ENCODE measurements around the gene SEC14L2.
A peak's percentile ranks its signal among the peaks of the same experiment; 100 is the strongest.
"Not testable (repeated sequence)": the region's sequence is repeated elsewhere in the genome, so short reads cannot be mapped to it uniquely, and the experiment has no call there.

The SEC14L2 gene

GRCh38 chr22:30430933-30431332 is 34.1 kb downstream of the SEC14L2 start:
- DNase-seq, result no peak

DNA sequence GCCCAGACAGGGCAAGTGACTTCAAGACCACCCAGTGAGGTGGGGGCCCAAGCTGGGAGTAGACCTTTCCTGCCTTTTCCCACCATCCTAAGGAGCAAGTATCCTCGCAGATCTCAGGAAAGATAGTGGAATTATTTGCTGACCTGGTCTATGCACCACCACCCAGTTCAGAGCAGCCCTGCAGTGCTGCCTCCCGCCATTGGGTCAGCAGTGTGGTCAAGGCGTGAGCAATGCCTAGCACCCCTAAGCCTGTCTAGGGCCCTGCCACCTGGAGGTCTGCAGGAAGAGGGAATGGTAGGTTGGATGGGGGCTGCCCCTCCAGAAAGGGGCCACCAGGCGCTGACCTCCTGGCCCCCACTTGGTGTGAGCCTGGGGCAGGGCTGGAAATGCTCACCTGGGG is 35.3 kb downstream of the SEC14L2 start:
- DNase-seq, result no peak

GRCh38 chr22:30432520-30432919 is 35.7 kb downstream of the SEC14L2 start:
- DNase-seq, result no peak

DNA sequence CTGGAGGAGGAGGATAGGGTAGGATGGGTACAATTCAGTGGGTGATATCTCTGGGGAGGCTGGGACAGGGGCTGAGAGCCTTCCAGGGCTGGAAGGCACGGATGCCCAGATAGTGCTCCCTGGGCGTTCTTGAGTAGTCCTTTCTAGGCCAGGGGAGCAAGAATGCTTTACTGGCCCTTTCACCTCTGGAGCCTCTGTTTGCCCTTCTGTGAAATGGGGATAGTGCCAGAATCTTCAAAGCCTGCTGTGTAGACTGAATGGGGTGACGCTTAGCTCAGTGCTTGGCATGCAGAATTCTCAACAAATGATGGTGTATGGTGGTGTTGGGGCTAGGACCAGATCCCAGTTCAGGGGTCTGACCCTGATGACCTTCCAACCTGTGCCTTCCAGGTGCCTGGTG is 36.4 kb downstream of the SEC14L2 start:
- no peak for DNase-seq

DNA sequence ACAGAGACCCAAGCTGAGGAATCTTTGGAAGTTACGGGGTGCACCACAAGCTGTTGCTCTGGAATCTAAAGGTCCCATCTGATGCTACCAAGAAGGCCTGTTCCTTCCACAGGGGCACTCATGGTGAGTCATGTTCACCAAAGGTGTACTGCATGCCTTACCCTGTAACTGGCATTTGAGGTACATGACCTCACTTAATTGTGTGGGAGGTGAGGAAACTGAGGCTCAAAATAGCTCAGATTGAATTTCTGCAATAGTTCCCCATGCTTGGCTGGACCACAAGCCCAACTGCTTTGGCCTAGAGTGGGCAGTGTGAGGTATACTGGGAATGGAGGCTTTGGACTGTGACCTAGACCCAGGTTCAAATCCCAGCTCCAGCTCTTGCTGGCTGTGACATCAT is 37.0 kb downstream of the SEC14L2 start:
- no peak for DNase-seq

- no peak for DNase-seq
These were observed 38.0 kb downstream of the SEC14L2 start for GRCh38 chr22:30434843-30435242.

- no peak for DNase-seq
These were observed 38.9 kb downstream of the SEC14L2 start for GRCh38 chr22:30435674-30436126.

DNA sequence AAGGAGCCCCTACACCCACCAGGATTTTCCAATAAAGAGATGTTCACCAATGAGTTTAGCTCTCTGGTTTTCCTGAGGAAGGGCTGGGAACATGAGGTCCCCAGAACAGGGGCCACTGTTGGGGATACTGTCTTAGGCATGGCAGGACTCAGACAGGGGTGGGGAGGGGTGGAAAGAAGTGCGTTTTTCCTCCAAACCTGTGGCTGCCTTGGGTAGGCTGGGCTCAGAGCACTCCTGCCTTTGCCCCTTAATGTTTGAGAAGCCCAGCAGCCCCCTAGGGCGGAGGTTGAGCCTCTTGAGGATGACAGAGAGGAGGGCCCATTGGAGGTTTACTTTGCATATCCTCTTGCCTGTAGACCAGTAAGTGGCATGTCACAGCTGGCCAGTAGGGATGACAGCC is 39.4 kb downstream of the SEC14L2 start:
- DNase-seq, result no peak

DNA sequence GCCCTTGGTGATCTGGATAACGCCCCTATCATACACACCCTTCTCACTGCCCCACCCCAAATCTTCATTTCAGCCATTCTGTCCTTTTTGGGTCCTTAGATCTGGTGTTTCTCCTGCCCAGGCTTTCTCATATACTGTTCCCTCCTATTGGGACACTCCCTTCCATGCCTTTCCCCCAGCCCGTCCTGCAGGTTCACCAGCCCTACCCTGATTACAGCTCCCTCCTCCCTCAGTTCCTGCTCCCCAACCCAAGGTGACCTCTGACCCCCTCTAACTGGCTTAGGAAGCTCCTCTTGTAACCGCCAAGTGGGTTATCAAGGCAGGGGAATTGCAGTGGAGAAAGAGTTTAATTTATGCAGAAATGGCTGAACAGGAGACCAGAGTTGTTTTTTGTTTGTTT is 41.7 kb downstream of the SEC14L2 start:
- no peak for DNase-seq

DNA sequence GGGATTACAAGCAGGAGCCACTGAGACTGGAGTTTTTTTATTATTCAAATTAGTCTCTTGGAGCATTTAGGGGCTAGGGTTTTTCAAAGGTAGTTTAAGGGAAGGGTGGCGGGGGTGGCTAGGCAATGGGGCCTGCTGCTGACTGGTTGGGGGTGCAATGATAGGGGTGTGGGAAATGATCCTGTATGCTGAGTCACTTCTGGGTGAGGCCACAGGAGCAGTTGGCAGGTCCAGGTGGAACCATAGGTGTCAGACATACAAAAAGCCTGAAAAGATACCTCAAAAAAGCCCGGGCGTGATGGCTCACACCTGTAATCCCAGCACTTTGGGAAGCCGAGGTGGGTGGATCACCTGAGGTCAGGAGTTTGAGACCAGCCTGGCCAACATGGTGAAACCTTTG is 42.4 kb downstream of the SEC14L2 start:
- DNase-seq, result no peak

- DNase-seq, result no peak
These were observed 43.0 kb downstream of the SEC14L2 start for GRCh38 chr22:30439836-30440235.

GRCh38 chr22:30441088-30441487 is 44.3 kb downstream of the SEC14L2 start:
- DNase-seq, result no peak

DNA sequence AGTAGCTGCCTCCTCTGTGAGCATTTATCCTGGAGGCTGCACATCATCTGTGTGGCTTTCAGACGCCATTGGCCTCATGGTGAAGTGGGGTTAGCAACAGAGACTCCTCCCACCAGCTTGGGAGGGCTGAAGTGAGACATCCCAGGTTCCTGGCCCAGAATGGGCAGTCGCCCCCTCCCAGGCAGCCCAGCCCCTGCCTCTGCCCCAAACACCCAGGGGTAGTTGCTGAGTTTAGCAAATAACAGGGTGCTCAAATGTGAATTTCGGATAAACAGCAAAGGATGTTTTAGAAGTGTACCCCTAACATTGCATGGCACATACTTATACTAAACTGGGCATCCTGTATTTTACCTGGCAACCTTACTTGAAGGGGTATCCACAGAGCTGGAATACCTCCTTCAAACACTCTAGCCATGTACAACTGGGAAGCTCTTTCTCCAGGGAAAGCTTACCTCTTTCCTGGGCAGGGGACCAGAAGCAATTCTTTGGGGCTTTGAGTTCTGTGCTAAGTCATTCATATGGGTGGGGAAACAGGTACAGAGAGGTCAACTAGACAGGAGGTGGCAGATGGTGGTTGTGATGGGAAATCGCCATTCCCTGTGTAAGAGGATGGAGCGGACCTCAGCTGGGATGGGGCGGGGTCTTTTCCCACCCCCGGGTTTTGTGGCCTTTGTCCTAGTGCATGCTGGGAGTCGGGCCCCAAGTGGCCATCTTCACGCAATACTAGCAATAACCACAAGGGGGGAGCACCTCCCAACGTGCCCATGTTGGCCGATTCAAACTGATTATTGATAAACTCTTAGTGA is 48.0 kb downstream of the SEC14L2 start:
- peak; percentile 65 for DNase-seq

DNA sequence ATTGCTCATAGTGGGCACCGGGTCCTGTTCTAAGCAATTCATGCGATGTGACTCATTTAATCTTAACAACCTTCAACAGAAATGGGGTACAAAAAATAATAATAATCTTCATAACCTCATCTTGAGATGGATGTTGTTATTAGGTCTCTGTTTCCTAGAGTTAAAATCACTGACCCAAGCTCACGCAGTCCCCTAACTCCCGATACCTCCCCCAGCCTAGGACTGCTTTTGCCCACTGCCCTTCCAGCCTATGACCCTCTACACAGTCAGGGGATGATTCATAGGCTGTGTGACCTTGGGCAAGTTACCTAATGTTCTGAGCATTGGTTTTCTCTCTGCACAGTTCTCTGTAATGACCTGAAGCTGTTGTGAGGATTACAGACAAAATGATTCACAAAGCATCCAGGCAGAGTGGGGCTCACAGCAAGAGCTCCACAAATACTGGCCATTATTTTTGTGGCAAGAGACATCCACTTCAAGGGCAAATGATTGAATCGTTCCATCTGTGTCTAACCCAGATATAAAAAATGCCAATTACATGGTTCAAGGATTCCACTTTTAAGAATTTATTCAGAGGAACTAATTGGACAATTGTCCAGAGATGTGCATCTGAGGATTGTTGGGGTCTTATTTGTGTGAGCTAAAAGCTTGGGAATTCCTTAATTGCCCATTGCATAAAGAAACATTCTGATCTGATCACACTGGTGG is 48.8 kb downstream of the SEC14L2 start:
- DNase-seq, result no peak

DNA sequence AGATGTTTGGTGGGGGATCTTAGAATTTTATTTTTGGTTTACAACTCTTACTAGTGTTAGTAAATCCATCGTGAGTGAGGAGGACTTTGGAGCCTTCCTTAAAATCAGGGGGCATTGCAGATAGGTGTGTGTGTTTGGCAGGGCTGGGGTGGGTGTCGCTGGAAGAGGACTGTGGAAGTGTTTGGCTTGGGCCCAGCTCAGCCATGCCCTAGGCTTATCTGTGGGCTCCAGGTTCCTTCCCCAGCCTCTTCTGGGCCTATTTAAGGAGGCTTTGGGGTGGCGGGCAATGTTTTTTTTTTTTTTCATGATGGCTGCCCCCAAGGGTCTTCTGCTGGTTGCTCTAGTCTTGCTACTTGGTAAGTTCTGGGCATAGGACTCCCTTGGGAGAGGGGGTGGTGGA is 50.8 kb downstream of the SEC14L2 start:
- DNase-seq, result no peak

- not testable (repeated sequence) for DNase-seq
These were observed 54.7 kb downstream of the SEC14L2 start for GRCh38 chr22:30451488-30451887.

DNA sequence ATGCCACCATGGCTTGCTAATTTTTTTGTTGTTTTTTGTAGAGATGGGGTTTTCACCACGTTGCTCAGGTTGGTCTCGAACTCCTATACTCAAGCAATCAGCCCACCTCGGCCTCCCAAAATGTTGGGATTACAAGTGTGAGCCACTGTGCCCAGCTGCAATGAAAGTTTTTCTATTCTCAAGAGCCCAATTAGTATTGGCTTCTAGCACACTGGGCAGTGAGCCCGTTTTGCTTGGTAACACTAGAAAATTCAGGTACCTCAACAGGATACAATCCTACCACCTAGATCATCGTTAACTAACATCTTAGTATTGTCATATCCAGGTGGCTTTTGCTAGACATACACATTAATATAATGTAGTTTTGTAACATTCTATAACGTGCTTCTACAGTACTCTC is 56.0 kb downstream of the SEC14L2 start:
- DNase-seq, result no peak

GRCh38 chr22:30453731-30454510 is 57.1 kb downstream of the SEC14L2 start:
- no peak for DNase-seq

- DNase-seq, result no peak
These were observed 58.4 kb downstream of the SEC14L2 start for GRCh38 chr22:30455075-30455840.

GRCh38 chr22:30457981-30458380 is 61.2 kb downstream of the SEC14L2 start:
- no peak for DNase-seq

GRCh38 chr22:30459181-30460052 is 62.6 kb downstream of the SEC14L2 start:
- DNase-seq, result no peak

DNA sequence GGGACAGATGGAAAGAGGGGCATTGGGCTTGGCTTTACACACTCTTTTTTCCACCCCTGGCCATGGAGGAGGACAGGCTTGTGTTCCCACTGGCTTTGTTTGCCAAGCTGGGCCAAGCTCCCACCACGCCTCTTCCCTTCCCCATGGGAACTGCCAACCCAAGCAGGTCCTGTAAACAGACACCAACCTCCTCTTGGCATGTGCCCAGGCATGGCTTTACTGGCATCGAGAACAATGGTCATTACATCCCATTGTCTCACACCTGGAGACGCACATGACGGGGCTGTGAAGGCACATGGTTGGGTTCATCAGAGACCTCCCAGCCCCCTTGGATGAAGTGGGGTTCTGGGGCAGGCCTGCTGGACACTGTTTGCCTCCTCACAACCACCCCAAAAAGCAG is 63.3 kb downstream of the SEC14L2 start:
- DNase-seq, result no peak

All from NCI-H1694 (cell line).